ENCODE data around the gene EPAS1. TPM values are rescaled to one million over a fixed set of nuclear protein-coding genes. Genes with fewer than 3 reads are reported as not detected.

Gene EPAS1
- total and polyA plus RNA-seq, 9 of the 15 experiments (the other 6 are each of a cell fraction or from before 2014, with no cell fraction given): 0.25 to 11.2 (median 4.1) TPM

DNA sequence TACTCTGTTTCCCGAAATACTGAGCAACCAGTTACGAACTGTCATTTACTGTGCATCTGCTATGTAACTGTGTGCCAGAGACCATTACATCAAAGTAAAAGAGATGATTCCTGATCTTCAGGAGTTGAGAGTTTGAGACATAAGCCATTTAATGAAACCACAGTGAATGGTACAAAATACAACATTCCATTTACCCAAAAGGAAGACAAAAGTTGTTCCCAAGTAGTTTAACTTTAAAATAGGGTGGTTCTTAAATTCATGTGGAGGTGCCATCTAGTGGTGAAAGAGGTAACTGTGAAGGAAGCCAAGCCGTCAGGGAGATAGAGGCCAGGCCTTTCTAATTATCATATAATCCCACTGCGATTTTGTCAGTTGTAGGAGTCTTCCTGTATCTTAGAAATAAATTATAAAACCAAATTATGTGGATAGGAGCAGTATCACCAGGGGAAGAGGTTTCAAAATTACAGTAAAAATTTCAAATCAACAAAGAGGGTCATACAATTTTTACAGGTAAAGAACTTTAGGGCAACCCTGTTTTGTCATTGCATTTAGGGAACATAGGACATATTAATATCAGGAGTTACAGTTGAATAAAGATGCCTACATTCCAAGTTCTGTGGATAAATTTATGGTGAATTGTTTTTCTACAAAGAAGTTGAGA, 67.7 kb downstream of the EPAS1 start (continued):
- TF ChIP-seq ZNF398 (CRISPR knock-in tag; IDR thresholded peaks at IDR 0.05) (no peak), FOXM1 (IDR thresholded peaks at IDR 0.05; ENCODE audit: low read depth) (no peak), FOXM1 (CRISPR knock-in tag; IDR thresholded peaks at IDR 0.05; ENCODE audit: low read depth) (no peak), EGR1 (conservative IDR thresholded peaks at IDR 0.05) (no peak), ZNF589 (CRISPR knock-in tag; IDR thresholded peaks at IDR 0.05; ENCODE audit: low read depth) (no peak), EWSR1 (IDR thresholded peaks at IDR 0.05; ENCODE audit: borderline replicate concordance, low read depth, partially characterized antibody) (no peak), HSF4 (CRISPR knock-in tag; IDR thresholded peaks at IDR 0.05; ENCODE audit: borderline replicate concordance) (no peak), EZH2 (IDR thresholded peaks at IDR 0.05; ENCODE audit: borderline replicate concordance, low read depth, low read length) (no peak), MCM2 (IDR thresholded peaks at IDR 0.05; ENCODE audit: low read depth) (no peak), U2AF1 (optimal IDR thresholded peaks at IDR 0.05; ENCODE audit: low read depth, low read length) (no peak), NFIX (CRISPR knock-in tag; IDR thresholded peaks at IDR 0.05; ENCODE audit: low read depth) (no peak), SPI1 (IDR thresholded peaks at IDR 0.05; ENCODE audit: borderline replicate concordance, low read depth, low read length) (no peak), RBM15 (IDR thresholded peaks at IDR 0.05; ENCODE audit: insufficient read depth, low read length) (no peak), ZNF347 (CRISPR knock-in tag; IDR thresholded peaks at IDR 0.05; ENCODE audit: low read depth) (no peak), CBX5 (IDR thresholded peaks at IDR 0.05; ENCODE audit: borderline replicate concordance, low read depth) (peak; percentile 80; the same call in 1 of the 2 replicates), ELF1 (tag; IDR thresholded peaks at IDR 0.05) (no peak), NFE2 (IDR thresholded peaks at IDR 0.05; ENCODE audit: low read depth) (no peak), TCF7 (IDR thresholded peaks at IDR 0.05; ENCODE audit: borderline replicate concordance) (no peak), BHLHE40 (IDR thresholded peaks at IDR 0.05; ENCODE audit: low read length) (no peak), ZNF79 (CRISPR knock-in tag; IDR thresholded peaks at IDR 0.05; ENCODE audit: low read depth) (no peak)
- TF ChIP-seq, protein P1, sequence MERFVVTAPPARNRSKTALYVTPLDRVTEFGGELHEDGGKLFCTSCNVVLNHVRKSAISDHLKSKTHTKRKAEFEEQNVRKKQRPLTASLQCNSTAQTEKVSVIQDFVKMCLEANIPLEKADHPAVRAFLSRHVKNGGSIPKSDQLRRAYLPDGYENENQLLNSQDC (CRISPR knock-in tag; IDR thresholded peaks at IDR 0.05): no peak
- TF ChIP-seq, protein P2, sequence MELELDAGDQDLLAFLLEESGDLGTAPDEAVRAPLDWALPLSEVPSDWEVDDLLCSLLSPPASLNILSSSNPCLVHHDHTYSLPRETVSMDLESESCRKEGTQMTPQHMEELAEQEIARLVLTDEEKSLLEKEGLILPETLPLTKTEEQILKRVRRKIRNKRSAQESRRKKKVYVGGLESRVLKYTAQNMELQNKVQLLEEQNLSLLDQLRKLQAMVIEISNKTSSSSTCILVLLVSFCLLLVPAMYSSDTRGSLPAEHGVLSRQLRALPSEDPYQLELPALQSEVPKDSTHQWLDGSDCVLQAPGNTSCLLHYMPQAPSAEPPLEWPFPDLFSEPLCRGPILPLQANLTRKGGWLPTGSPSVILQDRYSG (tag; conservative IDR thresholded peaks at IDR 0.05; ENCODE audit: low read depth): no peak
- TF ChIP-seq, protein P3, sequence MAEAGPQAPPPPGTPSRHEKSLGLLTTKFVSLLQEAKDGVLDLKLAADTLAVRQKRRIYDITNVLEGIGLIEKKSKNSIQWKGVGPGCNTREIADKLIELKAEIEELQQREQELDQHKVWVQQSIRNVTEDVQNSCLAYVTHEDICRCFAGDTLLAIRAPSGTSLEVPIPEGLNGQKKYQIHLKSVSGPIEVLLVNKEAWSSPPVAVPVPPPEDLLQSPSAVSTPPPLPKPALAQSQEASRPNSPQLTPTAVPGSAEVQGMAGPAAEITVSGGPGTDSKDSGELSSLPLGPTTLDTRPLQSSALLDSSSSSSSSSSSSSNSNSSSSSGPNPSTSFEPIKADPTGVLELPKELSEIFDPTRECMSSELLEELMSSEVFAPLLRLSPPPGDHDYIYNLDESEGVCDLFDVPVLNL (CRISPR knock-in tag; IDR thresholded peaks at IDR 0.05; ENCODE audit: low read depth): no peak
- TF ChIP-seq, protein P4, sequence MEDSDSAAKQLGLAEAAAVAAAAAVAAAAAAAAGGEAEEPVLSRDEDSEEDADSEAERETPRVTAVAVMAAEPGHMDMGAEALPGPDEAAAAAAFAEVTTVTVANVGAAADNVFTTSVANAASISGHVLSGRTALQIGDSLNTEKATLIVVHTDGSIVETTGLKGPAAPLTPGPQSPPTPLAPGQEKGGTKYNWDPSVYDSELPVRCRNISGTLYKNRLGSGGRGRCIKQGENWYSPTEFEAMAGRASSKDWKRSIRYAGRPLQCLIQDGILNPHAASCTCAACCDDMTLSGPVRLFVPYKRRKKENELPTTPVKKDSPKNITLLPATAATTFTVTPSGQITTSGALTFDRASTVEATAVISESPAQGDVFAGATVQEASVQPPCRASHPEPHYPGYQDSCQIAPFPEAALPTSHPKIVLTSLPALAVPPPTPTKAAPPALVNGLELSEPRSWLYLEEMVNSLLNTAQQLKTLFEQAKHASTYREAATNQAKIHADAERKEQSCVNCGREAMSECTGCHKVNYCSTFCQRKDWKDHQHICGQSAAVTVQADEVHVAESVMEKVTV (CRISPR knock-in tag; IDR thresholded peaks at IDR 0.05): peak; percentile 67
